HG02588 (cell line): ENCODE measurements around the gene CMTM1.

Source experiments
- ATAC-seq: cut with Tn5 transposase; IDR thresholded peaks from one replicate; pipeline ENCODE4 v1.9.1; 2021; ENCODE audit warnings: mild to moderate bottlenecking, moderate library complexity; ENCODE audit not compliant: unreplicated experiment

The CMTM1 gene, protein sequence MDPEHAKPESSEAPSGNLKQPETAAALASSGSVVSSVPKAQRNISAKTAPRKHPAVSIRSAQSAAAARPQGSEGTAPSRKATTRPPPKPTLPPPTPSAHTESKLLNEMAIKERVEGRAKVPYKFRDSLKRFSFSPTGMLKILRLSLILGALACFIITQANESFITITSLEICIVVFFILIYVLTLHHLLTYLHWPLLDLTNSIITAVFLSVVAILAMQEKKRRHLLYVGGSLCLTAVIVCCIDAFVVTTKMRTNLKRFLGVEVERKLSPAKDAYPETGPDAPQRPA

DNA sequence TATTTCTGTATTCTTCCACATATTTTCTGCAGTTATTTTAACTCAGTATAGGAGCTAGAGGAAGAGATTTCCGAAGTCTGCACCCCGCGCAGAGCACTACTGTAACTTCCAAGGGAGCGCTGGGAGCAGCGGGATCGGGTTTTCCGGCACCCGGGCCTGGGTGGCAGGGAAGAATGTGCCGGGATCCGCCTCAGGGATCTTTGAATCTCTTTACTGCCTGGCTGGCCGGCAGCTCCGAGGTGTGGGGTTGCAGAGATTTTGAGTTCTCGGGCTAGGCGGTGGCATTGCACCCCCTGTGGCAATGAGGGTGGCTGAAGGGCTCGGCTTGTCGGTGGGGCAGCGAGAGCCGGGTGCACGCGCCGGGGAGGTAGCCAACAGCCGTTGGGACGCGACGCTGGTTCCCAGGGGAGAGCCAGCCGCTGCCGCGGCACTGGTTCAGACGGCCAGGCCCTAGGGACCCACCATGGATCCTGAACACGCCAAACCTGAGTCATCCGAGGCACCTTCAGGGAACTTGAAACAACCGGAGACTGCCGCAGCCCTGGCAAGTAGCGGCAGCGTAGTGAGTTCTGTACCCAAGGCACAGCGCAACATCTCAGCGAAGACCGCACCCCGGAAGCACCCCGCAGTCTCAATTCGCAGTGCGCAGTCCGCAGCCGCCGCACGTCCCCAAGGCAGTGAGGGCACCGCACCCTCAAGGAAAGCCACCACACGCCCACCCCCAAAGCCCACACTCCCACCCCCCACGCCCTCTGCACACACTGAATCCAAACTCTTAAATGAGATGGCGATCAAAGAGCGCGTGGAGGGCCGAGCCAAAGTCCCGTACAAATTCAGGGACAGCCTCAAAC lies at the start of gene CMTM1:
Gene CMTM1, plus strand, starts transcription at position 389 of the 851 bp plus-strand sequence. Its CDS starts 75 bp downstream, at position 464.
- no peak for ATAC-seq

DNA sequence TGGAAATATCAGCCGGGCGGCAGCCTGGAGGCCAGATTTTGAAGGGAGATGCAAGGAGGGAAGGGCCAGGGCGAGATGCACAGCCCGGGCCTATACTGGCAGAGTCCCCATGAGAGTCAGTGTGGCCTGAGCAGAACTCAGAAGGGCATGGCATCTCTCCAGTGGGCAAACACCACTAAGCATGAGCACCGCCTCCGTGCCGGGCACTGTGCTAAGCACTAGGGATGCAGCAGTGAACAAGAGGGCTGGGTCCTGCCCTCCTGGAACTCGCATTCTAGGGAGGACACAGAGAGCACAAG lies 49.8 kb upstream of the CMTM1 start:
- ATAC-seq: no peak

DNA sequence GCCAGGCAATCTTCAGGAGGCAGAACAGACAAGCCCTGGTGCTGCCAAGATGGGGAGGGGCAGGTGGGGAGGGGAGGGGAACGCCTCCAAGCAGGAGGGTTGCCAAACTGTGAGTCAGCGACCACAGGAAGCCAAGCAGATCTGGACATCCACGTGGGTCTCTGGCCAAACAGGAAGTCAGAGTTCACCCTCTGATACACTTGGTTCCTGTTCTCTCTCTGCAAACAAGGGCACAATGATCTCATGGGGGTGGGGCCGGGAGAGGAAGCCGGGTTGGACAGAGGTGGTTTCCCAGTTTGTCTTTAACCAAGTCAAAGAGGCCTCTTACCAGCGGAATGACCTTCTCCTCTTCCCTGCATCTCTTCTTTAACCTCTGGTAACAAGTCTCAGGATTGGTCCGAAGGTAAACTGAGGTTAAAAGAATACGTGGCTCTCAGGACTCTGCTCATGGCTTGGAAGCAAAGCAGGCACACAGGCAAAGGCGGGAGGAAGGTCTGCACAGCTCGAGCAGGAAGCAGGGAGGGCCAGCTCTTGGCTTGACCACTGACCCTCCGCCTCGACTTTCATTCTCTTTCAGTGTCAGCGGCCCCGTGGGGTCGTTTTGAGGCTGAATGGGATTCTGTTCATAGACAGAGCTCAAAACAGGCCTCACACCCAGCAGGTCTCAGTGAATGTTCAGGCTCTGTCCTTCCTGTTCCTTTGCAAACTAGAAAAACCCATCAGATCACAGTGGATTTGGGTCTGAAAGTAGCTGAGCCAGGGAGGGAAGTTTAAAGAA lies 49.2 kb upstream of the CMTM1 start:
- ATAC-seq: peak; percentile 96

DNA sequence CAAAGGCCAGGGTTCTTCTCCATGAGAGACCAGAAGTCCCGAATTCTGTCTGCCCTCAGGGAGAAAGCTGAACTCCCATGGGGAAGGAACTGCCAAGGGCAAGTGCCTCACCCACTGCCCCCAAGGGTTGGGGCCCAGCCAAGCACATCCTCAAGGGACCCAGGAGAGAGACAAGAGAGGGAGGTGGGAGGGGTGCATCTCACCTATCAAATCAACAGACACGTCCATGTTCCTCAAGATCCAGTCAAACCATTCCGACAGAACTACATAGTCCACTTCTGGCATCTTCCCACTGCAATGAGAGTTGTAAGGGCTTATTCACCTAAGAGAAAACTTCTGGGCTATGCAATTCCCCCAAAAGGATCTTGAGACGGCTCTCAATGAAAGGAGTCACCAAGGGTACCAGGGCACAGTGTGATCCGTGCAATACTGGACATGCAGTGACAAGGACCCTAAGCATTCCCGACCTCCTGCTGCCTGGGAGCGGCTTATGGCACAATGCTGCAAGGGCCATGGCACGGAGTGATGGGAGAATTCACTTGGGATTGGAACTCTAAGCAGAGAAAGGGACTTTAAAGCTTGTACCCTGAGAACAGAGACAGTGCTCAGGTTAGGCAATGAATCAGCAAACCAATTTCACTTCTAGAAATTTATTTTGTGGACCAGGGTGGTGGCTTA lies 48.5 kb upstream of the CMTM1 start:
- ATAC-seq: no peak

DNA sequence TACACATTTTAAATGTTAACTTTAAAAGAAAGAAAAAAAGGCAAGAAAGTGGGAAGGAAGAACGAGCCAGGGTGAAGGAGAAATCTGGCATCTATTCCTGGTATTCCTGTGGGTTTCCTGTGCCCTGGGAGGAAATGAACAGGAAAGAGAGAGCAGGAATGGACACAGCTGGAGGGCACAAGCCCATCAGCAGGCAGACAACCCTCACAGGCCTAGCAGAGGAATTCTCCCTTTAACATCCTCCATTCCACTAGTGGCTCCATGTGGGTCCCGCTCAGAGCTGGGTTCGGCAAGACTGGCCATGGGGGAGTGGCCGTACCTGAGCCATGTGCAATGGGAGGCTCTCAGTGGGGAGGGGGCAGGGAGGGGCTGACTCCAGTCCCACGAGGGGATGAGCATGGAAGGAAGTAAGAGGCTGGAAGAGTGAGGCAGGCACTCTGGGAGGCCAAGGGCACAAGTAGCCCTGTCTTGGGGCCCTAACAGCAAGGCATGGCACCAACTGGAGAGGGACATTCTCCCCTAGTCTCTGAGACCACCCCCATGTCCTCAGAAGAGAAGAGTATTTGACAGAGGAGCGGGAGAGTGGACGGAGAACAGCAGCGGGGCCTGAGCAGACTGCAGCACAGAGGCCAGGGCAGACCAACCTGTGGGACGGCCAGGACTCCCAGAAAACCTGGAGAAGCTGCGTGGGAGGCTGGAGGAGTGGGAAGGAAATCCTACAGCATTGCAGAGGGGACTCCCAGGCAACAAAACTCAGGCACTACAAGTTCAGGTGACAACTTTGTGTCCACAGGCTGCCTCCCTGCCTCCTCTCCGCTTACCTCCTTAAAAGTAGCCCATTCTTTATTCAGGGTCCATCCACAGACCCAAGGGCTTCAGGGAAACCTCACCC lies 46.5 kb upstream of the CMTM1 start:
- no peak for ATAC-seq

DNA sequence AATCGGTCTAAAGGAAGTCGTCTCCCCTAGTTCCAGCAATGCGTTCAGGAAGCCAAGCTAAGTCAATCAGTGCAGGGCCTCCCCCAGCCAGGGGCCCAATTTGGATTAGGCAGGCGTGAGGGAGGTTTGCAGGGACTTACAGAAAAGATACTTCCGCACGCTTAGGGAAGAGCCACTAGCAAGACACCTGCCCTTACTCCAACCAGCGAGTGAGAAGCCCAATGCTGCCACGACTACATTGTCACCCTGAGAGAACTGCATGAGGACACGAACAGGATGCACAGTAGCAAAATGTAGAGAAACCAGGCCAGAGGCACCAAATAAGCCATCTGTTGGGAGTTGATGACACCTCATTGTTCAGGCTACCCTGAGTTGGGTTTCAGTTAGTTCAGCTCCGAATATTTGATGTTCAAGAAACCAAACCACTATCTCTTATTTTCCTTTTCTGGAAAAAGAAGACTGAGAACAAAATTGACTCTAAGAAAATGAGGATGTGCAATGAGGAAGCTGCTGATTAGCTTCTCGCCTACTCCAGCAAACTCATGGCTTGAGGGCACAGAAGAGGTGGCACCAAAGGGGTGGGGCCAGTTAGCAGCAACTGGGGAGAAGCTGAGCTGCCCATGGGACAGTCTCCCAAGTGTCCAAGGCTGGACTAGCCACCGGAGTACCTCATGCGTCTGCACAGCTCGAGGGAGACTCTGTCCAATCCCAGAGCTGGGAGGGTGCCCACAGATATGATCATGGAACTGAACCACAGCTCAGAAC lies 45.7 kb upstream of the CMTM1 start:
- ATAC-seq: no peak

DNA sequence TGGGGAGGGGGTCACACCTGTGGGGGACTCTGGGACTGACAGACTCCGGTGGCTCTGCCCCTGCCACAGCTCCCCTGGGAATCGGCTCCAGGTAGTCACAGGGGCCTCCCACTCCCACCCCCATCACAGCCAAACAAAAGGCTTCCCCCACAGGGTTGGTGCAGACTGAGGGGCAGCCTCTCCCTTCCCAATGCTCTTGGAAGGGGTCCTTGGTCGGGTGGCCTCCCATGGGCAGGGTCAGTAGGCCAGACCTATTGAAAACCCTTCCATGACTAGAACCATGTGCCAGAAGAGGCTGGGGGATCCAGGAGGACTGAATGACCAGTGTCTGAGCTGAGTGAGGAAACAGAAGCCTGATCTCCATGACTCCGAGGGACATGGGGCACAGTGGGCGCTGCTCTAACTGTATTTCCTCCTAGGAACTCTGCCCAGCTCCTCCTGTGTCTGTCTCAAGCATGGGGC lies 45.0 kb upstream of the CMTM1 start:
- no peak for ATAC-seq

DNA sequence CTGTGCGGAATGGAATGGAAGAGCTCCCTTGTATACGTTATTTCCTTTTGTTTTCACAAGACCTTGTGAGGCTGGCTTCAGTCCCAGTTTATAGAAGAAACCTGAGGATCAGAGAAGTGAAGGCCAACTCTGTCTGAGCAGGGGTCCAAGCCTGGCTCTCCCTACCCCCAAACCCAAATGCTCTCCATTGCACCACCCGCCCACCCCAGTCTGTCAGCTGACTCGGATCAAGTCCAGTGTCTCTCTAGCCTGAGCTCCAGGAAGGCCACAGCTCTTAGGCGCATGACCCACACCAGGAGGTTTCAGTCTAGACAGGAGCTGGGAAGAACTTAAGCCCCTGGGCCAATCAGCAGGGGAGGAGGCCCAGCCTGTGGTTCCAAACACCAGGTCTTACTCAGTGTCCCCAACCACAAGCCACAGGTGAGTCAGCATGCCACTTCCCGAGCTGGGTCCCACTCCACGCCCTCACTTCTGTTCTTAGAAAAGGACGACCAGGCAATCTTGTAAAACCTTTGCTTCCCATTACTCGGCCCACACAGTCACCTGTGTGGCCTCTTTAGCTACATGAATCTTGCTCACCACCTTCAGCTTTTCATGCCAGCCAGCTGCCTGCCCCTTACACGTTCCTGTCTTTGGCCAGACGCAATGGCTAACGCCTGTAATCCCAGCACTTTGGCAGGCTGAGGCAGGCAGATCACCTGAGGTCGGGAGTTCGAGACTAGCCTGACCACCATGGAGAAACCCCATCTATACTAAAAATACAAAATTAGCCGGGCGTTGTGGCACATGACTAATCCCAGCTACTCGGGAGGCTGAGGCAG lies 44.1 kb upstream of the CMTM1 start:
- peak; percentile 50 for ATAC-seq

DNA sequence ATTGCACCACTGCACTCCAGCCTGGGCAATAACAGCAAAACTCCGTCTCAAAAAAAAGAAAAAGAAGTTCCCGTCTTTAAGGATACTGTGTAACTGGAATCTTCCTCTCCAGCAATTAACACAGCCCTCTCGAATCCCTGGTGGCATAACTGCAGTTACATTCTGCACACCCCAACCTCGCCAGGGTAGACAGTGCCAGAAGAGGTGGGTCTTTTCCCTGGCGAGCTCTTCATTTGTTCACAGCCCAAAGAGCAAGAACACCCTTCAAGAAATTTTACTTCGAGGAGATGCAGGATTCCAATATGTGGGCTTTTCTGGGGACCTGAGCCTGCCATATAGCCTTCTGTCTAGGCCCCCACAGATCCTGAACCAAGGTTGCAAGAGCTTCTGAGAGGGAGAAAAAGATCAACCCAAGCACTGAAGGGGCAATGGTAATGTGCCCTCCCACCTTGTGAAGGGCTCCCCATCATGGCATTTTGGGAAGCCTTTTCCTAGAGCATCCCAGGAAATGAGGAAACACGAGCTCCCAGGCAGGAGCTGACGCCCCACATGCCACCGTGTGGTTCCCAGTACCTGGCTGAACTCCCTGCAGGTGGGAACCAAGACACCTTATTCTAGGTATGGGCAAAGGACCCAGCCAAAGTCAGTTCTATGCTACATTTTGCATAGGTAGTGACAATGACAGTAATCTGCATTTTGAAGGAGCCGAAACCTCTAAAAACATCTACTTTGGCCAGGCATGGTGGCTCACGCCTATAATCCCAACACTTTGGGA lies 43.2 kb upstream of the CMTM1 start:
- no peak for ATAC-seq

DNA sequence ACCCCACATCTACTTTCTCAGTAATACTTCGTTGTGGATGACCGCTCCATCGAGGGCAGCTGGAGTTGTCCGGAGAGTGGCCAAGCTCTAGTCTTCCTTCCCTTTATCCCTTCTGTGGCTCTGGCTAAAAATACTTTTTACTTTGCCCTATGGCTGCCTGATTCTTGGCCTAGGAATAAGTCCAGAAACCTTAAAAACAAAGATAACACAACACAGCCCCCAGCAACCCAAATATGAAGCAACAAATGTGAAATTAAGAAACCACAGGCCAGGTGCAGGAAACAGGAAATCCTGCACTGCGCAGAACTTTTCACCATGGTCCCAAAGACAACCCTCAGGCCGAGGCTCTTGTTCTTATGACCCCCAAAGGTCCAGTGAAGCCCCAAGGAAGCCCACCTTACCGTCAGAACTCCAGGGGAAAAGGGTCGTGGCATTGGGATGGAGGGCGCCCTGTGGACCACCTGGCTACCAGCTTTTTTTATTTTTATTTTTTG lies 42.3 kb upstream of the CMTM1 start:
- peak; percentile 34 for ATAC-seq

DNA sequence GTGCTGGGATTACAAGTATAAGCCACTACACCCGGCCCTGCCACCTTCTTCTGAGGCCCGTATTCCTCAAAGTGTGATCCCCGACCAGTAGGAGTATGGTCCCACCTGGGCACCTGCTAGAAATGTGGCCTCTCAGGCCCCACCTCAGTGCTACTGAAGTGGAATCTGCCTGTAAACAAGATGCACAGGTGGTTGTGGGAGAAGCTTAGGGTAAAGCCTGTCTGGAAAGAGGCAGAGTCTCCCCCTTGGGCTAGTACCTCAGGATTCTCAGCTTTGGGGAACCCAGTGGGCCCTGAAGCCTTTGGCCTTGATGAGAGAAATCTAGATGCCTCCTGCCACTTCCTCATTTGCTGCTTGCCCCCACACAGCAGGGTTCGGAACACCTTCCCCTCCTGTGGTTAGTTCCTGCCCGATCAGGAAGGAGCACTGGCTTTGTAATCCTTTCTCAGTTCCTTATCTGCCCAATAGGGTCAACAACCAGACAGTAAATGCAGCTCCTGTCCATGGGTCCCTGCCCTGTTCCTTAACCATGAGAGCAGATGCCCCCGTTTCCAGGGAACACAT lies 41.6 kb upstream of the CMTM1 start:
- ATAC-seq: peak; percentile 62

DNA sequence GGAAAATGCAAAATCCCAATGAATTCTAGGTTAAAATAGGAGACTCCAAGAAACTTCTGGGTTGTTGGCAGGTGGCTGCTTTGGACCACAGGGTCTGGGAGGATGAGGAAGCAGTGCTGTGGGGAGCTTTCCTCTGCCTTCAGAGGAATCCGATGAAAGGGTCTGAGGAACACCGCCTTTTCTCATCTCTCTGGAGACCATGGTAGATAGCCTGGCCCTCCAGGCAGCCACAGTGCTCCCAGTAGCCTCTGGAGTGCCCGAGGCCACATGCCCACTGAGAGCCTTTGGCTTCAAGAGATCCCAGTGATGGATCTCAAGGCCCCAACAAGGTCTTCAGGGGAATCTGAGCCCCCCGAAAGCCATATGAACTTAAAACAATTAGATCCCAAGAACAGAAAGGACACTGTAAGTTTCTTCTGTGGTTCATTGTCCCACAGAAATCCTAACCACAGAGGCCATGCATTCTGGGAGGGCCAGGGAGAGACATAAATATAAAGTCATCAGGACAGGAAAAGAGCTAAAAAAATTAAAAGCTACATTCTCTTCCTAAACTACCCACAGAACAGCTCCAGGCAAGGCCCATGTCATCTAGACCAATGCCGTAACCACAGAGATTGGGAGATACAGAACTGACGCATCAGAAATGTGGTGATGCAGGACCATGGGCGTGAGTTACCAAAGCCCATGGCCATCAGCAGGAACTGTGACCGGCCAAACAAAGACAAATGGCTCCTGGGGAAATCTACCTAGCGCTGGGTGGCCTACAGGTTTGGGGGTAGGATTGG lies 40.7 kb upstream of the CMTM1 start:
- no peak for ATAC-seq

DNA sequence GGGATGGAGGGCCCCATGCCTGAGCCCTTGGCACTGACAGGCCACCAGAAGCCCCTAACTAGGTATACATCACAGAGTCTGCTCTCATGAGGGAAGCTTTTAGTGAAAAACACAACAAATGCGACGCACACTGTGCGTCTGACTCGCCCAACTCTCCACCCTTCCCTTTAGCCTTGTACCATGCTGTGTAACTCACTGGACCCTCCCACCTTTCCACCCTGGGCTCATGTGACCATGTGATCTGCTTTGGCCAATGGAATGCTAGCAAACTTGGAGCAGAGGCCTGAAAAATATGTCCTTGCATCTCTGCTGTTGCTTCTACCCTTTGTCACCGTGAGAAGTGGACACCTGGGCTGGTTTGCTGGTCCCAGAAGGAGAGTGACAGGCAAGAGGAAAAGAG lies 37.9 kb upstream of the CMTM1 start:
- ATAC-seq: no peak

DNA sequence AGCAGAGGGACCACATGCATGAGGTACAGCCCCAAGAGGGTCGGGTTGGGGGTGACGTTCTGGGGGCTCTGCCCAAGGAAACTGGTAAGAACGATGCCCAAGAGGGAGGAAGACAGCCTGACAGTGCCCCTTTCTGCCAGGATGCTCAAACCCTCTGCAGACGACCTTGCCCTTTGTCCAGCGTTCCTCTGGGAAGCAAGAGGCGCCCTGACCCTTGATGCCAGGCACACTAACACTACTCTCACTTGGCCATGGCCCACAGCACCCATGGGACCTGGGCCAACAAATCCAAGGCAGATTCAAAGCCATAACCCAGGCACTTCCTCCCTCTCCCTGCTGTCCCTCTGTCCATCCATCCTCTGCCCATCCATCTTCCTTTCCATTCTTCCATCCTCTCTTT lies 36.8 kb upstream of the CMTM1 start:
- no peak for ATAC-seq

DNA sequence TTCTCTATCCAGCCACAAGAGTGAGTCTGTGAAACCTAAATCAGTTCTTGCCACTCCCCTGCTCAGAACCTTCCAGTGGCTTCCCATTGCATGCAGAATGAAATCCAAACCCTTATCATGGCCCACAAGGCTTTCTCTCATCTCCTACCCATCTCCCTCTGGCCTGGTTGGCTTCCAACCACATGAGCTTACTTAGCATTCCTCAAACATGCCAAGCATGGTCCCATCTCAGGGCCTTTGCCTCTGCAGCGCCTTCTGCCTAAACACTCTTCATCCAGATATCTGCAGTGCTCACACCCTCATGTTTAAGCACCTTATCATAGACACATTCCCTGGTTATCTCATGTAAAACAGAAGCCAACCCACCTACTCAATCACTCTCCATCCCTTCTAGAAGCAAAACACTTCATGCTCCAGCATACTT lies 31.9 kb upstream of the CMTM1 start:
- no peak for ATAC-seq

DNA sequence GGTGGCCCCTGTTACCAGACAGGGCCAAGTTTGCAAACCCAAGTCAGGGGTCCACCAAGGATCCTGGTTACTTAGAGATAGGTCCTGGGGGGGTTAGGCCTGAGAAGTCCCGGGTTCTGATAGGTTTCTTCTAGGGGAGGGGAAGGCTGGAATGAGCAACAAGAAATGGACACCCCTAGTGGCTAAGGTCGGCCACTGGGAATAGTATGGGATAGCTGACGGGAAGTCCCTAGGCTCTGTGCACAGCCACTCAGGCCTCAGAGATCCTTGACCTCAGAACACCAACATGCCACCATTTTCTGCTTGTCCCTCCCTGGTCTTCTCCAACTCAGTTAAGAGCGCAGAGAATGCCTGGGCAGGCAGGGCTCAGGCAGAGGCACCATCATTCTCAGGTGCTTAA lies 29.7 kb upstream of the CMTM1 start:
- ATAC-seq: no peak
